MV-4-11 (cell line): Measurements from ENCODE around the gene SPR.

ENCODE experiments used
- DNase-seq: peaks from one replicate; lab custom pipeline; 2025; lab: John Stamatoyannopoulos, UW

Gene SPR

GRCh38 chr2:72887032-72887739 is at the start of gene SPR:
SPR (plus strand) TSS chr2:72887408; CDS start chr2:72887433, 25 bp downstream.
- DNase-seq = peak; percentile 41

GRCh38 chr2:72840066-72840465 is 47.1 kb upstream of the SPR start:
- no peak for DNase-seq

- DNase-seq = no peak
Observed at GRCh38 chr2:72841462-72842125, 45.6 kb upstream of the SPR start.

- no peak for DNase-seq
Observed at GRCh38 chr2:72843301-72843700, 43.9 kb upstream of the SPR start.

- peak; percentile 62 for DNase-seq
Observed at GRCh38 chr2:72846171-72847095, 40.8 kb upstream of the SPR start.

GRCh38 chr2:72847534-72848315 is 39.5 kb upstream of the SPR start:
- no peak for DNase-seq

- DNase-seq = no peak
Observed at GRCh38 chr2:72848436-72849137, 38.6 kb upstream of the SPR start.

- DNase-seq = no peak
Observed at GRCh38 chr2:72849138-72849462, 38.1 kb upstream of the SPR start.

GRCh38 chr2:72851333-72851732 is 35.9 kb upstream of the SPR start:
- no peak for DNase-seq

DNA sequence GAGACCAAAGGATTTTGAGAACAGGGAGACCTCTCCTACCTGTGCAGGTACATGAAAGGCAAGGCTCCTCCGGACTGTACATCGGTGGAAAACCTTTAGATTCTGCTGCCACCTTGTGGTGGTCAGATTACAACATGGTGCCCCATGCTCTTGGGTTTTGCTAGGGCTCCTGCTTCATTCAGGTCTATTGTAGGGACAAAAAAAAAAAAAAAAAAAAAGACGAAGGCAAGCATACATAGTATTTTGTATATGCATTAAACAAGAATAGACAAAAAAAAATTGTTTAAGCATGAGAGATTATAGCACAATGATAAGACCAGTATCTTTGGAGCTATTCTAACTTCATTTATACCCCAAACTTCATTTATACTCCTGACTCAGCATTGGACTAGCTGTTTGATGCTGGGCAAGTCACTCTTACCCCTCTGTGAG is 27.4 kb upstream of the SPR start:
- DNase-seq = peak; percentile 16

- DNase-seq = peak; percentile 65
Observed at GRCh38 chr2:72862239-72862988, 24.8 kb upstream of the SPR start.

DNA sequence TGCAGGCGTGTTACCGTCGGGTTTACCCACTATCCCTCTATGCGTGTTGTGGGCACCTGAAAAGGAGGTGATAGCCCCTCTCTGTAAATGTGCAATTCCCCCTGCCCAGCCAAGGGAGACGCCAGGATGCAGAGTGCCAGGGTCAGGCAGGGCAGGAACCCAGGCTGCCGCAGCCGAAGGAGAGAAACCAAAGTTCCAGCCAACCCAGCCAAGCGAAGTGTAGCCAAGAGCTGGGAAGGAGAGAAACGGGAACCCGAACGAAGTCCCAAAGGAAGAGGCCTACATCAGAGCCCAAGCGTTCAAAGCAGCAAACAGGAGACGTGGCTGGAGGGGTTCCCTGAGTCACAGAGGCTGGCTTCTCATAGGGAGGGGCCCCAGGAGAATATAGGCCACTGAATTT is 24.2 kb upstream of the SPR start:
- DNase-seq = no peak

GRCh38 chr2:72864500-72864899 is 22.7 kb upstream of the SPR start:
- DNase-seq = no peak

DNA sequence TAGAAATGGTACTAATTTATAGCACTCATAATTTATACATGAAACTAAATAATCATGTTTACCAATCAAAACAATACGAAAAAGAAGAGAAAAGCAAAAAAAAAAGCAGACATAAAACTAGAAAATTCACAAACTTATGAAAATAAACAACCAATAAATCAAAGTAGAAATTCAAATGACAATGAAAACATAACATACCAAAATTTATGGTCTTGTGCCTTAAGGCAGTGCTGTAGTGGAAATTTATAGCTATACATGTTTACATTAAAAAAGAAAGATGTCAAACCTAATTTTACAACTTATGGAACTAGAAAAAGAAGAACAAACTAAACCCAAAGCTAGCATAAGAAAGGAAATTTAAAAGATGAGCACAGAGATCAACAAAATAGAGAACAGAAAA is 16.1 kb upstream of the SPR start:
- no peak for DNase-seq

DNA sequence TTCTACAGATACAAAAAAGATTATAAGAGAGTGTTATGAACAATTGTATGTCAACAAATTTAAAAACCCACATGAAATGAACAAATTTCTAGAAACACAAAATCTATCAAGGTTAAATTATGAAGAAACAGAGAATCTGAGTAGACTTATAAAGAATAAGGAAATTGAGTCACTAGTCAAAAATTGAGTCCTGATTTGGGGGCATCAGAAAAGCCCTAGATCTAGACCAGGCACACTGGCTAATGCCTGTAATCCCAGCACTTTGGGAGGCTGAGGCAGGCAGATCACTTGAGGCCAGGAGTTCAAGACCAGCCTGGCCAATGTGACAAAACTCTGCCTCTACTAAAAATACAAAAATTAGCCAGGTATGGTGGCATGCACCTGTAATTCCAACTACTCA is 15.3 kb upstream of the SPR start:
- no peak for DNase-seq

- DNase-seq = peak; percentile 13
Observed at GRCh38 chr2:72883356-72883962, 3.7 kb upstream of the SPR start.

- no peak for DNase-seq
Observed at GRCh38 chr2:72886505-72887031, 640 bp upstream of the SPR start.

DNA sequence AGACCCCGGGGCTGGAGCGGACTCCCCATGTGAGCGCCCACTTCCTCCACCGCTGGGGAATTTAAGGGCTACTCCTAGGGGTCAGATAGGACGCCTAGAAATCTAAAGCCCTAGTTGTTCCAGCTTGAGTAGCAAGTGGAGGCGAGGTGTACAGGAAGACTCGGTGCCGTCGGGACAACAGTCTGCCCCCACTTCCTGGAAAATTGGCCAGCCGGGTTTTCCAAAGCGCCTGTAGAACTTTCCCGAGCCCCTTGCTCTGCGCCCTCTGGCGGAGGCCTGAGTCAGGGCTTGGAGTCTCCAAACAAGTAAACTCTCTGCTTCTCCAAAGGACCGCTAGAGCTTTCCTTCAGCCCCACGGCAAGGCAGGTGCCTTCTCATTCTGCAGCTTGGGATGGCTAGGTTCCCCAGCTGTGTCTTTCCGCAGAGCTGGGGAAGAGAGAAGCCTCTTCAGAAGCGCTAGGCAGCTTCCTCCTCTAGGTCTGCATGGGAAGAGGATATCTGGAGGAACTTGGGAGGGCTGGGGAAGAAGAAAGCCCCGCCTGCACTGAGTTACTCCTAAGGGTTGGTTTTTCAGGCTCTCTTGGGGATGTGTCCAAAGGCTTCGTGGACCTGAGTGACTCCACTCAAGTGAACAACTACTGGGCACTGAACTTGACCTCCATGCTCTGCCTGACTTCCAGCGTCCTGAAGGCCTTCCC is 681 bp downstream of the SPR start:
- DNase-seq = peak; percentile 64
